Neural progenitor cell (in vitro differentiated cells): ENCODE data around the gene TCTN1. TPM values are rescaled to one million over a fixed set of nuclear protein-coding genes. Genes with fewer than 3 reads are reported as not detected.

Source experiments
- DNase-seq: peaks from one replicate; pipeline ENCODE4 v3.0.0-alpha.2; 2016; ENCODE audit warnings: low spot score
- H2AFZ ChIP-seq: fragments of 200-600 bp; sonication (generic); replicated peaks from 2 replicates; pipeline ENCODE4 v1.6.1; 2016; ENCODE audit warnings: antibody characterized with exemption
- H3F3A ChIP-seq: fragments of 200-600 bp; sonication (generic); 2 replicates; pipeline ENCODE4 v1.6.1; 2016; ENCODE audit warnings: antibody characterized with exemption, low read depth
- H3K27ac ChIP-seq: fragments of 200-600 bp; sonication (generic); 2 replicates; pipeline ENCODE4 v1.5.1; 2016; ENCODE audit warnings: mild to moderate bottlenecking
- H3K27me3 ChIP-seq: fragments of 200-600 bp; sonication (generic); 2 replicates; pipeline ENCODE4 v1.6.1; 2016; ENCODE audit warnings: mild to moderate bottlenecking, moderate library complexity
- H3K36me3 ChIP-seq: fragments of 200-600 bp; sonication (generic); 2 replicates; pipeline ENCODE4 v1.5.1; 2016
- H3K4me1 ChIP-seq: fragments of 200-600 bp; sonication (generic); 2 replicates; pipeline ENCODE4 v1.6.1; 2016; ENCODE audit warnings: mixed run types
- H3K4me2 ChIP-seq: fragments of 200-600 bp; sonication (generic); 2 replicates; pipeline ENCODE4 v1.6.1; 2016
- H3K4me3 ChIP-seq: fragments of 200-600 bp; sonication (generic); 2 replicates; pipeline ENCODE4 v1.5.1; 2016
- H3K79me2 ChIP-seq: fragments of 200-600 bp; sonication (generic); 2 replicates; pipeline ENCODE4 v1.6.1; 2016; ENCODE audit warnings: low read depth
- H3K9ac ChIP-seq: fragments of 200-600 bp; sonication (generic); 2 replicates; pipeline ENCODE4 v1.6.1; 2016
- H3K9me3 ChIP-seq: fragments of 200-600 bp; sonication (generic); 2 replicates; pipeline ENCODE4 v1.5.1; 2016; ENCODE audit warnings: low read depth
- H4K20me1 ChIP-seq: fragments of 200-600 bp; sonication (generic); 2 replicates; pipeline ENCODE4 v1.6.1; 2016; ENCODE audit warnings: low read depth
- H3K27ac Mint-ChIP-seq: 3 replicates; pipeline ENCODE4 v1.8.0; 2021; ENCODE audit warnings: mixed read lengths
- H3K27me3 Mint-ChIP-seq: 2 replicates; pipeline ENCODE4 v1.8.0; 2022; ENCODE audit warnings: low read depth, mild to moderate bottlenecking, inconsistent platforms, moderate library complexity, mixed read lengths; ENCODE audit not compliant: insufficient read depth
- H3K36me3 Mint-ChIP-seq: 3 replicates; pipeline ENCODE4 v1.8.0; 2021; ENCODE audit warnings: mixed read lengths
- H3K4me1 Mint-ChIP-seq: 3 replicates; pipeline ENCODE4 v1.8.0; 2021; ENCODE audit warnings: mixed read lengths
- H3K4me3 Mint-ChIP-seq: 3 replicates; pipeline ENCODE4 v1.8.0; 2021; ENCODE audit warnings: mild to moderate bottlenecking, moderate library complexity, mixed read lengths
- H3K9me3 Mint-ChIP-seq: 3 replicates; pipeline ENCODE4 v1.8.0; 2020; ENCODE audit warnings: mixed read lengths
- CTCF ChIP-seq: fragments of 200-600 bp; sonication (generic); IDR thresholded peaks from 2 replicates; pipeline ENCODE4 v1.5.1; 2017; ENCODE audit warnings: antibody characterized with exemption, mild to moderate bottlenecking
- EZH2 ChIP-seq: fragments of 200-600 bp; sonication (generic); IDR thresholded peaks from 2 replicates; pipeline ENCODE4 v1.6.1; 2017; ENCODE audit warnings: antibody characterized with exemption, mild to moderate bottlenecking, moderate library complexity
- EZH2phosphoT487 ChIP-seq: fragments of 200-600 bp; sonication (generic); IDR thresholded peaks from 2 replicates; pipeline ENCODE4 v1.6.1; 2017; ENCODE audit warnings: antibody characterized with exemption
- small RNA-seq: library from RNA; depleted of rRNA; stranded (forward); fragments of <200 nt; gene quantifications from one replicate; pipeline ENCODE3, GENCODE V24; 2015
- total RNA-seq: library from RNA; depleted of rRNA; stranded (reverse); fragments of >200 nt; gene quantifications from 2 replicates; pipeline ENCODE4 v1.2.3, GENCODE V29; 2015; ENCODE audit warnings: low replicate concordance

The TCTN1 gene
- total RNA-seq, 1 donor from 2014 or later, result 42.7 TPM

GRCh38 chr12:110696283-110696682 is 82.4 kb downstream of the TCTN1 start:
- Mint-ChIP-seq H3K36me3 (no peaks in the 10 kb centered on the region), H3K4me3 (no peak overlapping the region), H3K27ac (no peak overlapping the region), H3K27me3 (peaks cover 16% of the 10 kb centered on the region), H3K4me1 (no peaks in the 10 kb centered on the region), H3K9me3 (no peaks in the 10 kb centered on the region)
- Histone ChIP-seq H3K9me3 (no peaks in the 10 kb centered on the region), H3K79me2 (no peaks in the 10 kb centered on the region), H3K9ac (no peak overlapping the region), H3K27me3 (no peaks in the 10 kb centered on the region), H3K36me3 (no peaks in the 10 kb centered on the region), H3K27ac (no peak overlapping the region), H3K4me2 (no peak overlapping the region), H3K4me3 (no peak overlapping the region), H4K20me1 (no peaks in the 10 kb centered on the region), H2AFZ (no peak overlapping the region), H3K4me1 (no peaks in the 10 kb centered on the region), H3F3A (no peaks in the 10 kb centered on the region)
- TF ChIP-seq CTCF (no peak), EZH2phosphoT487 (no peak), EZH2 (no peak)
- no peak for DNase-seq

GRCh38 chr12:110697236-110697635 is 83.3 kb downstream of the TCTN1 start:
- TF ChIP-seq EZH2phosphoT487 (no peak), CTCF (no peak), EZH2 (no peak)
- Mint-ChIP-seq H3K27ac (no peak overlapping the region), H3K9me3 (no peaks in the 10 kb centered on the region), H3K27me3 (peaks cover 9% of the 10 kb centered on the region), H3K36me3 (no peaks in the 10 kb centered on the region), H3K4me1 (no peaks in the 10 kb centered on the region), H3K4me3 (no peak overlapping the region)
- no peaks in the 10 kb centered on the region for H3F3A ChIP-seq
- no peaks in the 10 kb centered on the region for H3K4me1 ChIP-seq
- H3K36me3 ChIP-seq, result no peaks in the 10 kb centered on the region
- no peaks in the 10 kb centered on the region for H3K9me3 ChIP-seq
- H3K79me2 ChIP-seq, result no peaks in the 10 kb centered on the region
- no peaks in the 10 kb centered on the region for H3K27me3 ChIP-seq
- H3K4me3 ChIP-seq, result no peak overlapping the region
- H4K20me1 ChIP-seq, result no peaks in the 10 kb centered on the region
- no peak for DNase-seq
- no peak overlapping the region for H3K9ac ChIP-seq
- no peak overlapping the region for H3K27ac ChIP-seq
- H3K4me2 ChIP-seq, result no peak overlapping the region
- no peak overlapping the region for H2AFZ ChIP-seq

DNA sequence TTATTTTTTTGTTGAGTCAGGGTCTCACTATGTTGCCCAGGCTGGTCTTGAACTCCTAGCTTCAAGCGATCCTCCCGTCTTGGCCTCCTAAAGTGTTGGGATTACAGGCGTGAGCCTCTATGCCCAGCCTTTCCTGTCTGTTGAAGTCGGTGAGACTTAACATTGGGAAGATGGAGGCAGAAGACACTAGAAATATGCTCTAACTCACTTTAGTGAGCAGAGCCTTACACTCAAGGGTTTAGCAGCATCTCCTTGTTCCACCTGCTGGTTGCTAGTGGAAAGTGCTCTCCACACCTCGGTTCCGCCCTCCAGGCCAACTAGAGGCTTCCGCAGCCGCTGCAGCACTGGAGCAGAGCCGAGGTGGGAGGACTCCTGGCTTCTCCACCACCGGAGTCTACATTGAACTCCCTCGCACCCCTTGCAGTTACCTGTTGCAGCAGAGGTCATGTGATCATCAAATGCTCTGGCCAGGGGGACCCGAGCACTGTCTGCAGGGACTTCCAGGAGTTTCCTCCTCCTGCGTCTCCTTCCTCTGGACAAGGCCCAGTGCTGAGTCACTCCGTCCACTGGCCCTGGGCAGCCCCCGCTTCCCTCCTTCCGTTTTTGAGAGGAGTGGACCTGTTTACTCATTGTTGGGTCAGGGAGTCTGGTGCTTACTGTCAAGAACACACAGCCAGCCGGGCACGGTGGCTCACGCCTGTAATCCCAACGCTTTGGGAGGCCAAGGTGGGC is 84.4 kb downstream of the TCTN1 start:
- Mint-ChIP-seq H3K9me3 (no peaks in the 10 kb centered on the region), H3K4me1 (no peaks in the 10 kb centered on the region), H3K27me3 (peaks cover 9% of the 10 kb centered on the region), H3K4me3 (no peak overlapping the region), H3K27ac (peak overlapping the region; percentile 33), H3K36me3 (no peaks in the 10 kb centered on the region)
- H3K27ac ChIP-seq, result no peak overlapping the region
- H3K36me3 ChIP-seq, result no peaks in the 10 kb centered on the region
- TF ChIP-seq CTCF (peak; percentile 67), EZH2 (no peak), EZH2phosphoT487 (no peak)
- H2AFZ ChIP-seq, result peak overlapping the region; percentile 6
- no peak overlapping the region for H3K4me3 ChIP-seq
- no peak overlapping the region for H3K4me2 ChIP-seq
- no peaks in the 10 kb centered on the region for H3K4me1 ChIP-seq
- H3K27me3 ChIP-seq, result no peaks in the 10 kb centered on the region
- DNase-seq, result peak; percentile 84
- H3K9ac ChIP-seq, result no peak overlapping the region
- no peaks in the 10 kb centered on the region for H3K79me2 ChIP-seq
- no peaks in the 10 kb centered on the region for H3K9me3 ChIP-seq
- H3F3A ChIP-seq, result no peaks in the 10 kb centered on the region
- H4K20me1 ChIP-seq, result no peaks in the 10 kb centered on the region

Small RNA genes lying within 50 kb of the gene (small RNA-seq; reads per million reads assigned to genes)
- not detected for gene RN7SL387P

Other genes starting within 250 kb of the TCTN1 start
- 89.5 and 114 TPM in 2 replicates for gene ANAPC7, start 210.4 kb upstream of the TCTN1 start, total RNA-seq
- gene ARPC3, start 163.8 kb upstream of the TCTN1 start, total RNA-seq, result 356 and 363 TPM in 2 replicates
- gene GPN3, start 145.9 kb upstream of the TCTN1 start, total RNA-seq, result 41.1 and 62.3 TPM in 2 replicates
- 54.1 and 87.5 TPM in 2 replicates for gene FAM216A, start 145.3 kb upstream of the TCTN1 start, total RNA-seq
- gene VPS29, start 112.0 kb upstream of the TCTN1 start, total RNA-seq, result 69.5 and 101 TPM in 2 replicates
- gene RAD9B, start 111.8 kb upstream of the TCTN1 start, total RNA-seq, result 0.17 and 0.31 TPM in 2 replicates
- 9.1 and 11.2 TPM in 2 replicates for gene PPTC7, start 30.8 kb upstream of the TCTN1 start, total RNA-seq
- 12.0 and 16.4 TPM in 2 replicates for gene HVCN1, start 75.0 kb downstream of the TCTN1 start, total RNA-seq
- 408 and 629 TPM in 2 replicates for gene PPP1CC, start 128.8 kb downstream of the TCTN1 start, total RNA-seq
- gene CCDC63, start 232.9 kb downstream of the TCTN1 start, total RNA-seq, result 0.24 TPM in 1 of 2 replicates, not detected in the other